ENCODE measurements around the gene HCLS1.
A peak's percentile ranks its signal among the peaks of the same experiment; 100 is the strongest.
"Not testable (repeated sequence)": the region's sequence is repeated elsewhere in the genome, so short reads cannot be mapped to it uniquely, and the experiment has no call there.

HCLS1 gene

GRCh38 chr3:121642601-121643314 lies 17.9 kb downstream of the HCLS1 start:
- DNase-seq = no peak
- TF ChIP-seq GATA1 (IDR thresholded peaks at IDR 0.05; ENCODE audit: low read depth, low read length) = no peak
- no peak for TF ChIP-seq POLR2A (IDR thresholded peaks at IDR 0.05; ENCODE audit: low read length)

GRCh38 chr3:121641127-121641526 lies 19.6 kb downstream of the HCLS1 start:
- peak in 1 of 2 experiments; percentile 26 for DNase-seq
- TF ChIP-seq GATA1 (IDR thresholded peaks at IDR 0.05; ENCODE audit: low read depth, low read length) (no peak), POLR2A (IDR thresholded peaks at IDR 0.05; ENCODE audit: low read length) (no peak)

- TF ChIP-seq GATA1 (IDR thresholded peaks at IDR 0.05; ENCODE audit: low read depth, low read length) (no peak), POLR2A (IDR thresholded peaks at IDR 0.05; ENCODE audit: low read length) (no peak)
- DNase-seq = no peak
These were observed 22.8 kb downstream of the HCLS1 start for GRCh38 chr3:121637922-121638321.

GRCh38 chr3:121630355-121630754 lies 30.3 kb downstream of the HCLS1 start:
- no peak for TF ChIP-seq POLR2A (IDR thresholded peaks at IDR 0.05; ENCODE audit: low read length)
- no peak for TF ChIP-seq GATA1 (IDR thresholded peaks at IDR 0.05; ENCODE audit: low read depth, low read length)
- DNase-seq = no peak

GRCh38 chr3:121629601-121630000 lies 31.1 kb downstream of the HCLS1 start:
- TF ChIP-seq POLR2A (IDR thresholded peaks at IDR 0.05; ENCODE audit: low read length) (no peak), GATA1 (IDR thresholded peaks at IDR 0.05; ENCODE audit: low read depth, low read length) (no peak)
- no peak for DNase-seq

GRCh38 chr3:121627622-121628021 lies 33.1 kb downstream of the HCLS1 start:
- DNase-seq = no peak
- TF ChIP-seq GATA1 (IDR thresholded peaks at IDR 0.05; ENCODE audit: low read depth, low read length) (no peak), POLR2A (IDR thresholded peaks at IDR 0.05; ENCODE audit: low read length) (no peak)

- TF ChIP-seq GATA1 (IDR thresholded peaks at IDR 0.05; ENCODE audit: low read depth, low read length) = no peak
- TF ChIP-seq POLR2A (IDR thresholded peaks at IDR 0.05; ENCODE audit: low read length) = no peak
- DNase-seq = no peak
These were observed 33.5 kb downstream of the HCLS1 start for GRCh38 chr3:121627211-121627610.

- no peak for DNase-seq
- no peak for TF ChIP-seq POLR2A (IDR thresholded peaks at IDR 0.05; ENCODE audit: low read length)
- no peak for TF ChIP-seq GATA1 (IDR thresholded peaks at IDR 0.05; ENCODE audit: low read depth, low read length)
These were observed 34.2 kb downstream of the HCLS1 start for GRCh38 chr3:121626495-121626894.

- DNase-seq = no peak
- TF ChIP-seq GATA1 (IDR thresholded peaks at IDR 0.05; ENCODE audit: low read depth, low read length) (no peak), POLR2A (IDR thresholded peaks at IDR 0.05; ENCODE audit: low read length) (no peak)
These were observed 36.4 kb downstream of the HCLS1 start for GRCh38 chr3:121624147-121624899.

GRCh38 chr3:121621491-121621890 lies 39.2 kb downstream of the HCLS1 start:
- TF ChIP-seq POLR2A (IDR thresholded peaks at IDR 0.05; ENCODE audit: low read length) (no peak), GATA1 (IDR thresholded peaks at IDR 0.05; ENCODE audit: low read depth, low read length) (no peak)
- DNase-seq = no peak

GRCh38 chr3:121619691-121620090 lies 41.0 kb downstream of the HCLS1 start:
- DNase-seq = no peak
- no peak for TF ChIP-seq POLR2A (IDR thresholded peaks at IDR 0.05; ENCODE audit: low read length)
- no peak for TF ChIP-seq GATA1 (IDR thresholded peaks at IDR 0.05; ENCODE audit: low read depth, low read length)

- TF ChIP-seq POLR2A (IDR thresholded peaks at IDR 0.05; ENCODE audit: low read length) (no peak), GATA1 (IDR thresholded peaks at IDR 0.05; ENCODE audit: low read depth, low read length) (no peak)
- DNase-seq = peak in 1 of 2 experiments; percentile 35
These were observed 54.6 kb downstream of the HCLS1 start for GRCh38 chr3:121606106-121606505.

GRCh38 chr3:121604759-121605158 lies 55.9 kb downstream of the HCLS1 start:
- TF ChIP-seq POLR2A (IDR thresholded peaks at IDR 0.05; ENCODE audit: low read length) (no peak), GATA1 (IDR thresholded peaks at IDR 0.05; ENCODE audit: low read depth, low read length) (no peak)
- no peak for DNase-seq

- DNase-seq = no peak
- TF ChIP-seq POLR2A (IDR thresholded peaks at IDR 0.05; ENCODE audit: low read length) (no peak), GATA1 (IDR thresholded peaks at IDR 0.05; ENCODE audit: low read depth, low read length) (no peak)
These were observed 59.4 kb downstream of the HCLS1 start for GRCh38 chr3:121601212-121601812.

GRCh38 chr3:121599900-121600299 lies 60.8 kb downstream of the HCLS1 start:
- DNase-seq = not testable (repeated sequence)
